HepG2 (cell line): ENCODE results near the gene SMYD5. TPM values are rescaled to one million over a fixed set of nuclear protein-coding genes. Genes with fewer than 3 reads are reported as not detected.
A peak's percentile ranks its signal among the peaks of the same experiment; 100 is the strongest.

Experiments used
- EHMT2 ChIP-seq: fragments of 200-600 bp; sonication (generic); IDR thresholded peaks from 2 replicates; pipeline ENCODE4 v1.7.0; 2017; ENCODE audit warnings: antibody characterized with exemption, low read depth, low read length, borderline replicate concordance
- HNRNPL ChIP-seq: fragments of 200-400 bp; formaldehyde crosslinking; IDR thresholded peaks from 2 replicates; pipeline ENCODE4 v1.6.1; 2017; ENCODE audit warnings: mild to moderate bottlenecking, low read depth, low read length
- NFE2L1 ChIP-seq: sonication (generic); formaldehyde crosslinking; IDR thresholded peaks from 2 replicates; pipeline ENCODE4 v1.4.0; 2020; ENCODE audit warnings: missing genetic modification reagents, mild to moderate bottlenecking, borderline replicate concordance
- NFKBIZ ChIP-seq: IDR thresholded peaks from 2 replicates; pipeline ENCODE4 v1.6.1; 2018; ENCODE audit warnings: missing genetic modification reagents, missing compliant biosample characterization
- SMC3 ChIP-seq: IDR thresholded peaks from 2 replicates; pipeline ENCODE4 v1.6.1; 2011; ENCODE audit warnings: low read length, improper control_type of control experiment
- TSC22D2 ChIP-seq: sonication (generic); formaldehyde crosslinking; IDR thresholded peaks from 2 replicates; pipeline ENCODE4 v1.5.1; 2020; ENCODE audit warnings: missing genetic modification reagents, mild to moderate bottlenecking, borderline replicate concordance
- U2AF2 ChIP-seq: fragments of 200-400 bp; formaldehyde crosslinking; IDR thresholded peaks from 2 replicates; pipeline ENCODE4 v1.6.1; 2017; ENCODE audit warnings: low read depth, mild to moderate bottlenecking, low read length
- ZBTB7B ChIP-seq: sonication (generic); formaldehyde crosslinking; IDR thresholded peaks from 2 replicates; pipeline ENCODE4 v1.4.0; 2020; ENCODE audit warnings: missing genetic modification reagents
- ZKSCAN5 ChIP-seq: sonication (generic); formaldehyde crosslinking; IDR thresholded peaks from 2 replicates; pipeline ENCODE4 v1.5.1; 2020; ENCODE audit warnings: mild to moderate bottlenecking, missing genetic modification reagents
- ZMYM4 ChIP-seq: sonication (generic); formaldehyde crosslinking; IDR thresholded peaks from 2 replicates; pipeline ENCODE4 v1.8.1; 2023; ENCODE audit warnings: mild to moderate bottlenecking, missing genetic modification reagents
- ZNF331 ChIP-seq: sonication (generic); formaldehyde crosslinking; IDR thresholded peaks from 2 replicates; pipeline ENCODE4 v1.4.0; 2020; ENCODE audit warnings: missing genetic modification reagents
- ZNF335 ChIP-seq: sonication (generic); formaldehyde crosslinking; IDR thresholded peaks from 2 replicates; pipeline ENCODE4 v1.4.0; 2020; ENCODE audit warnings: missing genetic modification reagents
- ZNF382 ChIP-seq: sonication (generic); formaldehyde crosslinking; IDR thresholded peaks from 2 replicates; pipeline ENCODE4 v1.5.0; 2020; ENCODE audit warnings: missing genetic modification reagents, mild to moderate bottlenecking, borderline replicate concordance
- ZNF564 ChIP-seq: sonication (generic); formaldehyde crosslinking; IDR thresholded peaks from 2 replicates; pipeline ENCODE4 v1.8.1; 2023; ENCODE audit warnings: mild to moderate bottlenecking, missing genetic modification reagents
- ZNF639 ChIP-seq: conservative IDR thresholded peaks from 2 replicates; pipeline ENCODE4 v1.6.1; 2018; ENCODE audit warnings: missing genetic modification reagents
- ZNF770 ChIP-seq: sonication (generic); formaldehyde crosslinking; IDR thresholded peaks from 2 replicates; pipeline ENCODE4 v1.5.0; 2020; ENCODE audit warnings: mild to moderate bottlenecking, missing genetic modification reagents
- ZNF878 ChIP-seq: sonication (generic); formaldehyde crosslinking; IDR thresholded peaks from 2 replicates; pipeline ENCODE4 v1.8.1; 2023; ENCODE audit warnings: mild to moderate bottlenecking, missing genetic modification reagents, moderate library complexity
- ZNF879 ChIP-seq: sonication (generic); formaldehyde crosslinking; IDR thresholded peaks from 2 replicates; pipeline ENCODE4 v1.8.1; 2023; ENCODE audit warnings: missing genetic modification reagents
- polyA plus RNA-seq, 8 experiments: library from polyadenylated mRNA; depleted of rRNA in 3 of 8; stranded (reverse) in 7 of 8; unstranded in 1 of 8; fragments of >200 nt; fragmentation: Illumina TruSeq in 4 of 8; extraction: Trizol in 4 of 8; gene quantifications; 2 replicates each; pipeline versions ENCODE4 v1.2.1 to v1.2.3, GENCODE V29; 2011 to 2016; ENCODE audit warnings: low read depth in 4 of 8, missing spikeins in 1 of 8, mixed read lengths in 1 of 8; ENCODE audit not compliant: insufficient read depth in 1 of 8
- total RNA-seq, 5 experiments: library from RNA; depleted of rRNA; stranded (reverse); fragments of >200 nt; fragmentation: Illumina TruSeq; extraction: Trizol; gene quantifications; 2 replicates each; pipeline ENCODE4 v1.2.3, GENCODE V29; 2016; ENCODE audit warnings: low read depth in 1 of 5
- TF ChIP-seq, protein P1 (sequence below): sonication (generic); formaldehyde crosslinking; IDR thresholded peaks from 2 replicates; pipeline ENCODE4 v1.9.0; 2022; ENCODE audit warnings: missing genetic modification reagents, mild to moderate bottlenecking, borderline replicate concordance
- TF ChIP-seq, protein P2 (sequence below): sonication (generic); formaldehyde crosslinking; IDR thresholded peaks from 2 replicates; pipeline ENCODE4 v1.5.1; 2020; ENCODE audit warnings: mild to moderate bottlenecking, moderate library complexity, missing genetic modification reagents
- TF ChIP-seq, protein P3 (sequence below): sonication (generic); formaldehyde crosslinking; IDR thresholded peaks from 2 replicates; pipeline ENCODE4 v1.4.0; 2020; ENCODE audit warnings: missing genetic modification reagents

The SMYD5 gene
- total and polyA plus RNA-seq, 2 of the 13 experiments (the other 11 are each of a cell fraction or from before 2014, with no cell fraction given), result 55.8 to 70.4 TPM

- TF ChIP-seq ZNF770 (CRISPR knock-in tag) (peak; percentile 51), ZKSCAN5 (CRISPR knock-in tag) (no peak), TSC22D2 (peak; percentile 87; the same call in 1 of the 2 replicates), U2AF2 (no peak), ZNF879 (CRISPR knock-in tag) (0 out of 2 replicates have a peak, but pooled peaks have one; percentile 20), HNRNPL (peak; percentile 81), ZNF382 (CRISPR knock-in tag) (no peak), NFKBIZ (CRISPR knock-in tag) (no peak), SMC3 (peak; percentile 5; the same call in 1 of the 2 replicates), ZMYM4 (CRISPR knock-in tag) (peak; percentile 84), ZNF878 (CRISPR knock-in tag) (peak; percentile 77), ZNF564 (CRISPR knock-in tag) (peak; percentile 85), NFE2L1 (CRISPR knock-in tag) (peak; percentile 41; the same call in 1 of the 2 replicates), ZBTB7B (CRISPR knock-in tag) (peak; percentile 89), ZNF331 (CRISPR knock-in tag) (peak; percentile 74), ZNF335 (peak; percentile 94), EHMT2 (no peak), ZNF639 (CRISPR knock-in tag) (peak; percentile 76; the same call in 1 of the 2 replicates)
- TF ChIP-seq, protein P1, sequence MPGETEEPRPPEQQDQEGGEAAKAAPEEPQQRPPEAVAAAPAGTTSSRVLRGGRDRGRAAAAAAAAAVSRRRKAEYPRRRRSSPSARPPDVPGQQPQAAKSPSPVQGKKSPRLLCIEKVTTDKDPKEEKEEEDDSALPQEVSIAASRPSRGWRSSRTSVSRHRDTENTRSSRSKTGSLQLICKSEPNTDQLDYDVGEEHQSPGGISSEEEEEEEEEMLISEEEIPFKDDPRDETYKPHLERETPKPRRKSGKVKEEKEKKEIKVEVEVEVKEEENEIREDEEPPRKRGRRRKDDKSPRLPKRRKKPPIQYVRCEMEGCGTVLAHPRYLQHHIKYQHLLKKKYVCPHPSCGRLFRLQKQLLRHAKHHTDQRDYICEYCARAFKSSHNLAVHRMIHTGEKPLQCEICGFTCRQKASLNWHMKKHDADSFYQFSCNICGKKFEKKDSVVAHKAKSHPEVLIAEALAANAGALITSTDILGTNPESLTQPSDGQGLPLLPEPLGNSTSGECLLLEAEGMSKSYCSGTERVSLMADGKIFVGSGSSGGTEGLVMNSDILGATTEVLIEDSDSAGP (CRISPR knock-in tag), result peak; percentile 87
- TF ChIP-seq, protein P2, sequence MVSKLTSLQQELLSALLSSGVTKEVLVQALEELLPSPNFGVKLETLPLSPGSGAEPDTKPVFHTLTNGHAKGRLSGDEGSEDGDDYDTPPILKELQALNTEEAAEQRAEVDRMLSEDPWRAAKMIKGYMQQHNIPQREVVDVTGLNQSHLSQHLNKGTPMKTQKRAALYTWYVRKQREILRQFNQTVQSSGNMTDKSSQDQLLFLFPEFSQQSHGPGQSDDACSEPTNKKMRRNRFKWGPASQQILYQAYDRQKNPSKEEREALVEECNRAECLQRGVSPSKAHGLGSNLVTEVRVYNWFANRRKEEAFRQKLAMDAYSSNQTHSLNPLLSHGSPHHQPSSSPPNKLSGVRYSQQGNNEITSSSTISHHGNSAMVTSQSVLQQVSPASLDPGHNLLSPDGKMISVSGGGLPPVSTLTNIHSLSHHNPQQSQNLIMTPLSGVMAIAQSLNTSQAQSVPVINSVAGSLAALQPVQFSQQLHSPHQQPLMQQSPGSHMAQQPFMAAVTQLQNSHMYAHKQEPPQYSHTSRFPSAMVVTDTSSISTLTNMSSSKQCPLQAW (CRISPR knock-in tag), result peak; percentile 80
- TF ChIP-seq, protein P3, sequence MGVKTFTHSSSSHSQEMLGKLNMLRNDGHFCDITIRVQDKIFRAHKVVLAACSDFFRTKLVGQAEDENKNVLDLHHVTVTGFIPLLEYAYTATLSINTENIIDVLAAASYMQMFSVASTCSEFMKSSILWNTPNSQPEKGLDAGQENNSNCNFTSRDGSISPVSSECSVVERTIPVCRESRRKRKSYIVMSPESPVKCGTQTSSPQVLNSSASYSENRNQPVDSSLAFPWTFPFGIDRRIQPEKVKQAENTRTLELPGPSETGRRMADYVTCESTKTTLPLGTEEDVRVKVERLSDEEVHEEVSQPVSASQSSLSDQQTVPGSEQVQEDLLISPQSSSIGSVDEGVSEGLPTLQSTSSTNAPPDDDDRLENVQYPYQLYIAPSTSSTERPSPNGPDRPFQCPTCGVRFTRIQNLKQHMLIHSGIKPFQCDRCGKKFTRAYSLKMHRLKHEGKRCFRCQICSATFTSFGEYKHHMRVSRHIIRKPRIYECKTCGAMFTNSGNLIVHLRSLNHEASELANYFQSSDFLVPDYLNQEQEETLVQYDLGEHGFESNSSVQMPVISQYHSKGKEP (CRISPR knock-in tag), result no peak; the same call in 1 of the 2 replicates
Measured at GRCh38 chr2:73233932-73234832, 20.1 kb downstream of the SMYD5 start, which contains the start of gene CCT7 (continued).
